ENCODE measurements around the gene ARHGAP45.

Gene ARHGAP45

GRCh38 chr19:1051791-1052190, 15.2 kb upstream of the ARHGAP45 start:
- no peak for DNase-seq
- in situ Hi-C loops (cut with HindIII; ENCODE audit: low pct_ligation_motif_present, low pct_unique_long_range_greater_than_20kb, low sequenced_read_pairs): no loop called here

- no peak for DNase-seq
- in situ Hi-C loops (cut with HindIII; ENCODE audit: low pct_ligation_motif_present, low pct_unique_long_range_greater_than_20kb, low sequenced_read_pairs): no loop called here
Measured at GRCh38 chr19:1052349-1052975, 14.5 kb upstream of the ARHGAP45 start.

- DNase-seq: no peak
- in situ Hi-C loops (cut with HindIII; ENCODE audit: low pct_ligation_motif_present, low pct_unique_long_range_greater_than_20kb, low sequenced_read_pairs): no loop called here
Measured at GRCh38 chr19:1053176-1054101, 13.5 kb upstream of the ARHGAP45 start.

- in situ Hi-C loops (cut with HindIII; ENCODE audit: low pct_ligation_motif_present, low pct_unique_long_range_greater_than_20kb, low sequenced_read_pairs): no loop called here
- DNase-seq: no peak
Measured at GRCh38 chr19:1054102-1055027, 12.6 kb upstream of the ARHGAP45 start.

GRCh38 chr19:1055028-1055425, 11.9 kb upstream of the ARHGAP45 start:
- in situ Hi-C loops (cut with HindIII; ENCODE audit: low pct_ligation_motif_present, low pct_unique_long_range_greater_than_20kb, low sequenced_read_pairs): no loop called here
- no peak for DNase-seq

GRCh38 chr19:1055886-1056620, 10.9 kb upstream of the ARHGAP45 start:
- in situ Hi-C loops (cut with HindIII; ENCODE audit: low pct_ligation_motif_present, low pct_unique_long_range_greater_than_20kb, low sequenced_read_pairs): no loop called here
- no peak for DNase-seq

GRCh38 chr19:1057176-1057855, 9.7 kb upstream of the ARHGAP45 start:
- DNase-seq: peak; percentile 55
- in situ Hi-C loops (cut with HindIII; ENCODE audit: low pct_ligation_motif_present, low pct_unique_long_range_greater_than_20kb, low sequenced_read_pairs): no loop called here

GRCh38 chr19:1058112-1058511, 8.9 kb upstream of the ARHGAP45 start:
- no peak for DNase-seq
- in situ Hi-C loops (cut with HindIII; ENCODE audit: low pct_ligation_motif_present, low pct_unique_long_range_greater_than_20kb, low sequenced_read_pairs): no loop called here

GRCh38 chr19:1060689-1061088, 6.3 kb upstream of the ARHGAP45 start:
- in situ Hi-C loops (cut with HindIII; ENCODE audit: low pct_ligation_motif_present, low pct_unique_long_range_greater_than_20kb, low sequenced_read_pairs): no loop called here
- no peak for DNase-seq

GRCh38 chr19:1061987-1062386, 5.0 kb upstream of the ARHGAP45 start:
- in situ Hi-C loops (cut with HindIII; ENCODE audit: low pct_ligation_motif_present, low pct_unique_long_range_greater_than_20kb, low sequenced_read_pairs): no loop called here
- no peak for DNase-seq

GRCh38 chr19:1062387-1063029, 4.5 kb upstream of the ARHGAP45 start:
- in situ Hi-C loops (cut with HindIII; ENCODE audit: low pct_ligation_motif_present, low pct_unique_long_range_greater_than_20kb, low sequenced_read_pairs): no loop called here
- no peak for DNase-seq

- no peak for DNase-seq
- in situ Hi-C loops (cut with HindIII; ENCODE audit: low pct_ligation_motif_present, low pct_unique_long_range_greater_than_20kb, low sequenced_read_pairs): no loop called here
Measured at GRCh38 chr19:1063030-1063908, 3.7 kb upstream of the ARHGAP45 start.

- in situ Hi-C loops (cut with HindIII; ENCODE audit: low pct_ligation_motif_present, low pct_unique_long_range_greater_than_20kb, low sequenced_read_pairs): no loop called here
- no peak for DNase-seq
Measured at GRCh38 chr19:1063909-1064660, 2.9 kb upstream of the ARHGAP45 start.

- in situ Hi-C loops (cut with HindIII; ENCODE audit: low pct_ligation_motif_present, low pct_unique_long_range_greater_than_20kb, low sequenced_read_pairs): no loop called here
Measured at GRCh38 chr19:1064661-1065605, 2.0 kb upstream of the ARHGAP45 start.

GRCh38 chr19:1065606-1066109, 1.3 kb upstream of the ARHGAP45 start:
- DNase-seq: no peak
- in situ Hi-C loops (cut with HindIII; ENCODE audit: low pct_ligation_motif_present, low pct_unique_long_range_greater_than_20kb, low sequenced_read_pairs): no loop called here

More at GRCh38 chr19:1064661-1065605, 2.0 kb upstream of the ARHGAP45 start:
- peak; percentile 70 for DNase-seq

Measured in ACHN (cell line).